Fibroblast of lung (primary cell): Measurements from ENCODE around the gene CARHSP1. TPM values are rescaled to one million over a fixed set of nuclear protein-coding genes. Genes with fewer than 3 reads are reported as not detected.

Source experiments
- DNase-seq, 2 donors: peaks; one replicate each; pipeline versions ENCODE4 v3.0.0 to v3.0.0-alpha.2; 2010; ENCODE audit warnings: low read depth in 2 of 2
- H2AFZ ChIP-seq: 2 replicates; pipeline ENCODE4 v1.5.1; 2012; ENCODE audit warnings: low read length, control low read depth, inconsistent platforms
- H3K27ac ChIP-seq: 2 replicates; pipeline ENCODE4 v1.5.1; 2011; ENCODE audit warnings: low read length, control low read depth; ENCODE audit not compliant: insufficient read depth
- H3K27me3 ChIP-seq: 2 replicates; pipeline ENCODE4 v1.5.1; 2011; ENCODE audit warnings: mild to moderate bottlenecking, low read length; ENCODE audit not compliant: control insufficient read depth, insufficient read depth
- H3K36me3 ChIP-seq: 2 replicates; pipeline ENCODE4 v1.5.1; 2011; ENCODE audit warnings: low read length; ENCODE audit not compliant: control insufficient read depth, insufficient read depth
- H3K4me1 ChIP-seq: 2 replicates; pipeline ENCODE4 v1.5.1; 2011; ENCODE audit warnings: low read length; ENCODE audit not compliant: control insufficient read depth, insufficient read depth; ENCODE audit errors: extremely low read depth
- H3K4me2 ChIP-seq: 2 replicates; pipeline ENCODE4 v1.5.1; 2011; ENCODE audit warnings: low read length, control low read depth; ENCODE audit not compliant: insufficient read depth; ENCODE audit errors: extremely low read depth
- H3K4me3 ChIP-seq, 4 experiments: fragments of 200-600 bp in 1 of 4; sonication (generic) in 1 of 4; replicated peaks in 1 of 4; 2 replicates each; pipeline ENCODE4 v1.5.1; 2011 to 2016; ENCODE audit warnings: low read length in 4 of 4, low read depth in 3 of 4, mild to moderate bottlenecking in 3 of 4, control low read depth in 2 of 4, inconsistent platforms in 1 of 4, mixed read lengths in 1 of 4; ENCODE audit not compliant: insufficient read depth in 1 of 4; ENCODE audit errors: control extremely low read depth in 1 of 4
- H3K79me2 ChIP-seq: 2 replicates; pipeline ENCODE4 v1.5.1; 2012; ENCODE audit warnings: mild to moderate bottlenecking, low read length, inconsistent platforms; ENCODE audit not compliant: control insufficient read depth, insufficient read depth
- H3K9ac ChIP-seq: 2 replicates; pipeline ENCODE4 v1.5.1; 2011; ENCODE audit warnings: mild to moderate bottlenecking, low read length, control low read depth; ENCODE audit not compliant: insufficient read depth
- H3K9me3 ChIP-seq: 2 replicates; pipeline ENCODE4 v1.5.1; 2012; ENCODE audit warnings: low read depth, low read length; ENCODE audit not compliant: control insufficient read depth, insufficient read depth
- H4K20me1 ChIP-seq: 2 replicates; pipeline ENCODE4 v1.5.1; 2011; ENCODE audit warnings: low read length; ENCODE audit not compliant: control insufficient read depth, insufficient read depth; ENCODE audit errors: extremely low read depth
- EZH2 ChIP-seq: IDR thresholded peaks from 2 replicates; pipeline ENCODE4 v1.5.1; 2012; ENCODE audit warnings: low read length, control low read depth, mild to moderate bottlenecking; ENCODE audit errors: missing control alignments
- polyA plus RNA-seq, 2 donors: library from polyadenylated mRNA; depleted of rRNA in 1 of 2; stranded (reverse) in 1 of 2; unstranded in 1 of 2; fragments of >200 nt; gene quantifications; 2 replicates each; pipeline ENCODE4 v1.2.1, GENCODE V29; 2011 to 2012; ENCODE audit warnings: missing spikeins in 1 of 2
- total RNA-seq: library from RNA; depleted of rRNA; stranded (reverse); fragments of >200 nt; gene quantifications from 2 replicates; pipeline ENCODE4 v1.2.1, GENCODE V29; 2014
- TF ChIP-seq, protein P1 (sequence below), 2 donors: IDR thresholded peaks in 1 of 2; conservative IDR thresholded peaks in 1 of 2; 1 replicate in 1 of 2; 2 replicates in 1 of 2; pipeline ENCODE4 v1.5.1; 2011 to 2012; ENCODE audit warnings: low read length in 2 of 2, control low read depth in 1 of 2, inconsistent platforms in 1 of 2, low read depth in 1 of 2, mild to moderate bottlenecking in 1 of 2

The CARHSP1 gene
- total and polyA plus RNA-seq, 2 donors (not counting 1 experiment from before 2014, with no cell fraction given): 90.9 to 108 TPM

DNA sequence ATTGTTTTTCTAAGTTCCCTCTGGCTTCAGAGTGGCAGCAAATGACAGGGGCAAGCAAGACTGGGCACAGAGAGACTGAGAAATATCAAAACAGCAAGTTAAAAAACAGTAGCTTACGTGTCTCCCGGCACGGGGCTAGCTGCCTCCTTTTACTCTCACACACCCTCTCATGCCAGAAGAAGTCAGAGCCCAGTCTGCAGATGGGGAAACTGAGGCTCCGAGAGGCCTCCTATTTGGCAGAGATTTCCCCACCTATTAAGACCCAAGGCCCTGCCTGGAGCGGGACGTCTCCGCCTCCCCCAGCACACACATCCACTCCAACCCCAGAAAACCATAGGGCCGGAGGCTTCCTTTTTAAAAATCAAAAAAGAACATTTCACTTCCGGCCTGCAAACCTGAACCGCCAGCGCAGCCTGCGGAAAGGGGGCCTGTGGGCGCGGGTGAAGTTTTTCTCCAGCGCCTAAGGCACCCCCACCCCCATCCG, 832 bp downstream of the CARHSP1 start:
- Histone ChIP-seq H3K9ac (peak overlapping the region; percentile 91), H3K4me2 (peak overlapping the region; percentile 96), H3K79me2 (peaks cover 51% of the 10 kb centered on the region), H3K27ac (peak overlapping the region; percentile 87), H3K4me3 (peak overlapping the region; percentile 71 to 87 (median 82)), H3K36me3 (peaks cover 6% of the 10 kb centered on the region), H4K20me1 (no peaks in the 10 kb centered on the region), H3K9me3 (no peaks in the 10 kb centered on the region), H2AFZ (peak overlapping the region; percentile 4), H3K4me1 (peaks cover 24% of the 10 kb centered on the region), H3K27me3 (no peaks in the 10 kb centered on the region)
- TF ChIP-seq, protein P1, sequence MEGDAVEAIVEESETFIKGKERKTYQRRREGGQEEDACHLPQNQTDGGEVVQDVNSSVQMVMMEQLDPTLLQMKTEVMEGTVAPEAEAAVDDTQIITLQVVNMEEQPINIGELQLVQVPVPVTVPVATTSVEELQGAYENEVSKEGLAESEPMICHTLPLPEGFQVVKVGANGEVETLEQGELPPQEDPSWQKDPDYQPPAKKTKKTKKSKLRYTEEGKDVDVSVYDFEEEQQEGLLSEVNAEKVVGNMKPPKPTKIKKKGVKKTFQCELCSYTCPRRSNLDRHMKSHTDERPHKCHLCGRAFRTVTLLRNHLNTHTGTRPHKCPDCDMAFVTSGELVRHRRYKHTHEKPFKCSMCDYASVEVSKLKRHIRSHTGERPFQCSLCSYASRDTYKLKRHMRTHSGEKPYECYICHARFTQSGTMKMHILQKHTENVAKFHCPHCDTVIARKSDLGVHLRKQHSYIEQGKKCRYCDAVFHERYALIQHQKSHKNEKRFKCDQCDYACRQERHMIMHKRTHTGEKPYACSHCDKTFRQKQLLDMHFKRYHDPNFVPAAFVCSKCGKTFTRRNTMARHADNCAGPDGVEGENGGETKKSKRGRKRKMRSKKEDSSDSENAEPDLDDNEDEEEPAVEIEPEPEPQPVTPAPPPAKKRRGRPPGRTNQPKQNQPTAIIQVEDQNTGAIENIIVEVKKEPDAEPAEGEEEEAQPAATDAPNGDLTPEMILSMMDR (conservative IDR thresholded peaks at IDR 0.05 in 1 of 2, IDR thresholded peaks at IDR 0.05 in 1 of 2; ENCODE audit: low read depth in 1 of 2, low read length in 2 of 2): no peak
- no peak for TF ChIP-seq EZH2
- no peak for DNase-seq

DNA sequence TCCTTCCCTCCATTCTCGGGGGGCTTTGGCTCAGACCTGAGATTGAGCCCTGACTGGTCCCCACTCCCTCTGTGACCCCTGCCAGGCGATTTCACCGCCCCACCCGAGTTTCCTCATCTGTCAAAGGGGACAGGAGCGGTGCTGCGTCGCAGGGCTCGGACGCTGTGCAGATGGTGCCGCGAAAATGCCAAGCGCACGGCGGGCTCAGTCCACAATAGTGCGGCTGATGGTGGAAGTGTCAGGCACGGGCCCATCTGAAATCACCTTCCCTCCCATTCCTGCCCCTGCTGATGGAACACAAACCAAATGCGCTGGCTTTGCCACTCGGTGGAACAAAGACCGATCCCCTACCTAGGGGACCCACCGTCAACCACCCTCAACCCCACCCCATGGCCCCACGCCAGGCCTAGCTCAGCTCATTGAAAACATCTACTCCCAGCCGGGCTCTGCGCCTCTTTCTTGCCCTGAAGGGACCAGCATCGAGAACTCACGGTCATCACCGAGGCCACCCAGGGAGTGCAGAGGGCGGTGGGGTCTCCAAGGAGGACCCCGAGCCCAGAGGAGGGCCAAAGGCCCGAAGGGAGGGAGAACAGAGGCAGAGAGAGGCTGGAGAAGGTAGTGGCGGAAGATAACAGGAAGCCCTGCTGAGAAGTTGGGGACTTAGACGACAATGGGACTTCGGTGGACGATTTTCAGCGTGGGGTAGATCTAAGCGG, 1.4 kb downstream of the CARHSP1 start:
- no peaks in the 10 kb centered on the region for H4K20me1 ChIP-seq
- H3K4me3 ChIP-seq: peak overlapping the region; percentile 71 to 87 (median 82)
- H3K27me3 ChIP-seq: no peaks in the 10 kb centered on the region
- H3K27ac ChIP-seq: peak overlapping the region; percentile 87
- DNase-seq: no peak
- TF ChIP-seq, protein P1 (conservative IDR thresholded peaks at IDR 0.05 in 1 of 2, IDR thresholded peaks at IDR 0.05 in 1 of 2; ENCODE audit: low read depth in 1 of 2, low read length in 2 of 2): no peak
- no peak for TF ChIP-seq EZH2
- H3K4me1 ChIP-seq: peaks cover 24% of the 10 kb centered on the region
- peak overlapping the region; percentile 91 for H3K9ac ChIP-seq
- peak overlapping the region; percentile 4 for H2AFZ ChIP-seq
- H3K9me3 ChIP-seq: no peaks in the 10 kb centered on the region
- H3K79me2 ChIP-seq: peaks cover 57% of the 10 kb centered on the region
- peaks cover 6% of the 10 kb centered on the region for H3K36me3 ChIP-seq
- H3K4me2 ChIP-seq: peak overlapping the region; percentile 96

DNA sequence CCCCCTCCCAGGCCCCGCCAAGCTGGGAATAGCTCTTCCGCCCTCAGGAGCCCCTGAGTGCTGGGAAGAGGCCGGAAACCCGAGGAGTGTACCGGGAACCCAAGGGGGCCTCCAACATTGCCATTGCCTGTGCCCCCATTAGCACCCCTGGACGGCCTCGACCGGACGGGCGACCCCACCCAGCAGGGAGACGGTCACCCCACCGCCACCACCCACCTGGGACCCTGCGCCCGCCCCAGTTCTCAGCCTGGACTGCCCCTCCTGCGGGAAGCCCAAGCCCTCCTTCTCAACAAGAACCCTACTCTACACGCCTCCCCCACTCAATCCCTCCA, 2.0 kb downstream of the CARHSP1 start:
- H3K4me2 ChIP-seq: peak overlapping the region; percentile 96
- peak overlapping the region; percentile 91 for H3K9ac ChIP-seq
- no peaks in the 10 kb centered on the region for H3K9me3 ChIP-seq
- no peak overlapping the region for H2AFZ ChIP-seq
- H3K27me3 ChIP-seq: no peaks in the 10 kb centered on the region
- peak overlapping the region; percentile 71 to 87 (median 82) for H3K4me3 ChIP-seq
- H3K4me1 ChIP-seq: peaks cover 27% of the 10 kb centered on the region
- peak overlapping the region; percentile 87 for H3K27ac ChIP-seq
- peaks cover 6% of the 10 kb centered on the region for H3K36me3 ChIP-seq
- DNase-seq: no peak
- H4K20me1 ChIP-seq: no peaks in the 10 kb centered on the region
- TF ChIP-seq EZH2: no peak
- TF ChIP-seq, protein P1 (conservative IDR thresholded peaks at IDR 0.05 in 1 of 2, IDR thresholded peaks at IDR 0.05 in 1 of 2; ENCODE audit: low read depth in 1 of 2, low read length in 2 of 2): no peak
- peaks cover 62% of the 10 kb centered on the region for H3K79me2 ChIP-seq
